RPMI8226 (cell line): Measurements from ENCODE around the gene MTCH1.

ENCODE experiments used
- DNase-seq: peaks from one replicate; pipeline ENCODE4 v3.0.0-alpha.2; 2015

MTCH1 gene

DNA sequence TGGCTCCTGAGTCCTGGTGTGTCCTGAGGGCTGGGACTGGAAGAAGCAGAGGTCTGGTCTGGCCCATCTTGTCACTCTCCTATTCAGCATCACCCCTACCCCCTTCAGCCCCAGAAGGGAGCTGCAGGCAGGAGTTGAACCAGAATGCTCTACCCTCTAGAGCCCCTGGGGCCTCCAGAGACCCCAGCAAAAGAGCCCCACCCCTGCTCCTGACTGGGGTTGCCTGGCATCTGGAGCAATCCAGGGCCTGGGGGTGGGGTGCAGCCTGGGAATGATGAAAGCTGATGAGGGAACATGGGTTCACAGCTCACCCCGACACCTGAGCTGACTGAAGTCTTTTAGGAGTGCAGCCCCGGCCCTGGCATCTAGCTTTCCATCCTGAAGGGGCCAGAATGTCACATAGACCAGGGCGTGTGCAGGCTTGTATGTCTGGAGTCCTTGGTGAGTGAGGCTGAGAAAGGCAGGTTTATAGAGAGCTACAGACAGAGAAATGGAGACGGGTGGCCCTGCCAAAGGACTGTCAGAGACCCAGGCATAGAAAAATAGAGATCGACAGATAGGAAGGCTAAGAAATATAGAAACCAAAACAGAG lies 31.7 kb upstream of the MTCH1 start:
- no peak for DNase-seq

DNA sequence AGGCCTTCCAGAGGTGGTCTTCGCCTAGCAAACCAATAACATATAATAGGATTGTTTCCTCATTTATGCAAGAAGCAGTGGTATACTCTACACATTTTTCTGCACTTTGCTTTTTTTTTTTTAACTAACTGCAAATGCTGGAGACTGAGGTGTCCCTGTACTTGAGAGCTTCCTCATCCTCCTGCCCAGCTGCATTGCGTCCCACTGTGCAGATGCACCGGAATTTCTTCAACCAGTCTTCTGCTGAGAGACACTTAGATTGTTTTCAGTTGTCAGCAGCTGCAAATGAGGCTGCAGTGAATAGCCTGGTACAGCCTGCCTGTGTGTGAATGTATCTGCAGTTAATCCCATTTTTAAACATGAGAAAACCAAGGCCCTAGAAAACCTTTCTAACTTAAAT lies 31.0 kb upstream of the MTCH1 start:
- DNase-seq, result no peak

DNA sequence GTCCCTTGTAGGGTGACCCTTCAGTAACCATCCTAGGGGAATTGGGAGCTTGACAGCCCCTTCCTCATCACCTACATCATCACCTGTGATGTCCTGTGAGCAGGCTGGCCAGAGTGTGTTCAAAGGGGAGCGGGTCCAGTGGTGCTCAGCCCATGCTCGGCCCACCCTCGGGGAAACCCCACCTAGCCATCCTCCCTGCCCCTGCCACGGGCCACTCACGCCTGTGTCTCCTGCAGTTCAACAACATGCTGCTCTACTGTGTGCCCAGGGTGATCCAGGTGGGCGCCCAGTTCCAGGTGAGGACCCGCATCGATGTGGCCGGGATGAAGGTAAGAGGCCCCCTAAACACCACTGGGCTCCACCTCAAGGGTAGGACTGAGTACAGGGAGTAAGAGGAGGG lies 29.5 kb upstream of the MTCH1 start:
- DNase-seq, result no peak

DNA sequence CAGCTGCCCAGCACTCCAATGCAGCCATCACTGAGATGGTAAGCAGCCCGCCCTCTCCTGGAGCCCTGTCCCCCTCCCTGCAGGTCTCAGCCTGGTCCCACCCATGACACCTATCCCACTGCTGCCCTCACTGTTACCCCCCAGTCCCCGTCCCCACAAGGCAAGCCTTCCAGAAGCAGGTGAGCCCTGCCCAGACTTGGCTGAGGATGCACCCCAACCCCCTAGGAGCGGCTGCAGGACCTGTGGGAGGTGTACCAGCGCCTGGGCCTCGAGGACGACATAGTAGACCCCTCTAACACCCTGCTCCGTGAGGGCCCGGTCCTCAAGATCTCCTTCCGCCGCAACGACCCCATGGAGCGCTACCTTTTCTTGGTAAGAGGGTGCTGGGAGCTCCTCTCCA lies 28.7 kb upstream of the MTCH1 start:
- DNase-seq, result no peak

DNA sequence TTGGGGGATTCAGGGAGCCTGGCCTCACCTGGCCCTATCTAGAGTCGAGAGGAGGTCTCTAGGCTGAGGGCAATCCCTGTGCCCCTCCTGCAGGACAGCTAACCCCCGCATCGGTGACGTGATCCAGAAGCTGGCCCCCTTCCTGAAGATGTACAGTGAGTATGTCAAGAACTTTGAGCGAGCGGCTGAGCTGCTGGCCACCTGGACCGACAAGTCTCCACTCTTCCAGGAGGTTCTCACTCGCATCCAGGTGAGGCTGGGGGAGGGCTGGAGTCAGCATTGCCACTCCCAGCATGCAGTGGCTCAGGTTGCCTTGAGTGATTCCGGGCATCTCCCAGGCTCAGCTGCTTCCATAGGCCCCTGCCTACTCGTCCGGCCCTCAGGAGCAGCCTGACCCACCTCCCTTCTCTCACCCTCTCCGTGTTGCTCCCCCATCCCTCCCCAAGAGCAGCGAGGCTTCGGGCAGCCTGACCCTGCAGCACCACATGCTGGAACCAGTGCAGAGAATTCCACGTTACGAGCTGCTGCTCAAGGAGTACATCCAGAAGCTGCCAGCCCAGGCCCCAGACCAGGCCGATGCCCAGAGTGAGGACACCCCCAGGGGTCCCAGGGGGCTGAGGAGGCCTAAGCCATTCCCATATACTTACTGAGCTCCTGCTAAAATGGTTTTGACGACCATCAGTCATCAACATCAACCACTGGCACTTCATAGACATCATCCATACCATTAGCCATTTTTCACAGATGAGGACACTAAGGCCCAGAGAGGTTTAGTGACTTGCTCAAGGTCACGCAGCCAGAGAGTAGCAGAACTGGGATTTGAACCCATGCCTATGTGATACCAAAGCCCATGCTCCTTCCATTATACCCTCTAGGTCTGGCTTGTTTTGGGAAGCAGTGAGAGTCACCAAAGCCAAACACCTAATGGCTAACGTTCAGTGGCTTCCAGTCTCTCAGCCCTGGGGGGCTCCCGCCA lies 27.8 kb upstream of the MTCH1 start:
- DNase-seq, result no peak

DNA sequence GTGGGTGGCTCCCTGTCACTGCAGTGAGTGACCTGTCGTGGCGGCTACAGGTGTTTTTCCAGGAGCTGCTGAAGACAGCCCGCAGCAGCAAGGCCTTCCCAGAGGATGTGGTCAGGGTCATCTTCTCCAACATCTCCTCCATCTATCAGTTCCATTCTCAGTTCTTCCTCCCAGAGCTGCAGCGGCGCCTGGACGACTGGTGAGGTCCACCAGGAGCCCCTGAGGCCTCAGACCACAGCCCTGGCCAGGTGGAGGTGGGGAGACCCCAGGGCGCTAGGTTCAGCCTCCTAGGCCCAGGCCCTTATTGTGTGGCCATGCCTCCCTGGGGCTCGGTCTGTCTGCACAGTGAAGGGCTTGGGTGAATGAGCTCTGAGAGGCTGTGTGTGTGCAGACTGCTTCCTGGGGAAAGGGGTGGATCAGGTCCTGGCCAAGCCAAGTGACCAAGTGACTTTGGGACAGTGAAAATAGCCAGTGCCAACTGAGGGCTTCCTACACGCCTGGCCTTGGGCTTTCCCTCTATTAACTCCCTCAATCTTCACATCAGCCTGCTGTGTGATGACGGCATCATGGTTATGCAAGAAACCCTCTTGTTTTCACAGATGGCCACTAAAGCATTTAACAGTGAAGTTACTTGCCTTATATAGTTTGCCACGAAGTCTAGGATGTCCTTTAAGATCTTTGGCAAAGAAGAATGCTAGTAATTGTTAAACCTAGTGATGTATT lies 25.8 kb upstream of the MTCH1 start:
- DNase-seq, result no peak

DNA sequence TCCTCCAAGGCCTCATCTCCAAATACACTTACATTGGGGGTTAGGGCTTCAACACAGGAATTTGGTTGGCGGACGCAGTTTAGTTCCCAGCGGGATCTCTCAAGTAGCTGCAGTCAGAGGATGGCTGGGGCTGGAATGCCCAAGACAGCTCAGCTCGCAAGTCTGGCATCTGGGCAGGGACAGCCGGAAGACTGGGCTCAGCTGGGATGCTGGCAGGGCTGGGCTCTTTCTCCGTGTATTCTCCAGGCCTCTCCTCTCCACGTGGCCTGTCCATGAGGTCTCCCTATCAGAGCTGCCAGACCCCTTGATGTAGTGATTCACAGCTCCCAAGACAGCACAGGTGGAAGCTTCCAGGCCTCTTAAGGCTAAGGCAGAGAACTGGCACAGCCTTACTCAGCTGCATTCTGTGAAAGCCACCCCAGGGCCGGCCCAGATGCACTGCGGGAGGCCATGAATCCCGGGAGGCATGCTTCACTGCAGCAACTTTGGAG lies 24.5 kb upstream of the MTCH1 start:
- no peak for DNase-seq

DNA sequence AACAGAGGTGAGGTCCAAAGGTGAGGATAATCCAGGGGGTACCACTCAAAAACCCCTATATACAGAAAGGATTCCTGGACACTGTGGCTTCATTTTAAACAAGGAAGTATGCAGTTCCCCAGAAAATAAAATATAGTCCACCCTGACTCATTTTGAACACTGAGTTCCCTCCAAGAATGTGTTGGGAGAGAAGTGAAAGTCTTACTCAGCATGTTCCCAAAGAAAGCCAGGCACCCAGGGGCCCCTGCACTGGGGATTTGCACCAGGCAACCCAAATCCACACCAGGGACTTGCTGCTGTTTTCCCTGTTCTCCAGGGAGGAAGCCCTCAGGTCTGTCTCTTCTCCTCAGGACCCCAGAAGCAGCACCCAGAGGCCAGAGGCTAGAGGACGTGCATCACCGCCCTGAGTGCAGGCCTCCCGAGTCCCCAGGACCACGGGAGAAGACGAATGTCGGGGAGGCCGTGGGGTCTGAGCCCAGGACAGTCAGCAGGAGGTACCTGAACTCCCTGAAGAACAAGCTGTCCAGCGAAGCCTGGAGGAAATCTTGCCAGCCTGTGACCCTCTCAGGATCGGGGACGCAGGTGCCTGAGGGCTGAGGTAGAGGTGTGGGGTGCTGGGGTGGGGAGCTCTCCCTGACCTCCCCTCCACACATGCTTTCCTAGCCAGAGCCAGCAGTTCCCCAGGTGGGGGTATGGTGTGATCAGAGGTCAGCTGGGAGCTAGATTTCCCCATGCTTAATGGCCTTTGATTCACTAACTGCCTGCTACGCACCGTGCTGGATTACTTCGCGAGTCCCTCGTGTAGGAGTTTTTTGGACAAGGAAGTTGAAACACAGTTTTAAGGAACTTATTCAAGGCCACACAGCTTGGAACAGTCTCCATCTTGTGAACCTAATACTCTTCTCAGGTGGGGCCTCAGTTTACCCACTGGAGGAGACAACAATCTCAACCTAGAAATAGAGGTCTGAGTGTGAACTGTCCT lies 22.8 kb upstream of the MTCH1 start:
- no peak for DNase-seq

DNA sequence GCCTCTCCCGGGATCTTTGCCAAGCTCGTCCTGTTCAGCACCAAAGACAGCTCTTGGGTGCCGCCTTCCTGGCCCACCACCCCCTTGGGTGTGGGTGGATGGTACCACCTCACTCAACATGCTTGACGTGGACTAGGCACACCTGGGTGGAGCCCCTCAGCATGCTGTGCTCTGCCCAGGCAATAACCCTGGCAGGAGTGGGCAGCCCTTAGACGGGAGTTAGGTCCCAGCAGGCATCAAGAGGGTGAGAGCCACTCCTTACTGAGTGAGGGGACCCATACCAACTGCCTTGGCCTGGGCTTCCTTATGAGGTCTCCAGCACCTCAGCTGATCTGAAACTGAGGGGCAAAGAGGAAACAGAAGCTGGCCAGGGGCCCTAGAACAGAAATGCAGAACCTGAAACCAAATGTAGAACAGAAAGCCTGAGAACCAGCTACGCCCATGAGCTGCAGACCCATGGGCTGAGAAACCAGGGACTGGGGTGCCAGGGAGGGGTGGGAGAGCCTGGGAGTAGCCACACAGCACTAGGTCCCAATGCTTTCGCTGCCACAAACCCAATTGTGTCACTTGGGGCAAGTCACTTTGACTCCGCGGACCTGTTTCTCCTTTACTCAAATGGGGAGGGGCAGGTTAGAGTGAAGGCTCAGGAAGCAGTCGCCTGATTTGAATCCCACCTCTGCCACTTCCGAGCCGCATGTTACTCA lies 21.5 kb upstream of the MTCH1 start:
- peak; percentile 51 for DNase-seq

DNA sequence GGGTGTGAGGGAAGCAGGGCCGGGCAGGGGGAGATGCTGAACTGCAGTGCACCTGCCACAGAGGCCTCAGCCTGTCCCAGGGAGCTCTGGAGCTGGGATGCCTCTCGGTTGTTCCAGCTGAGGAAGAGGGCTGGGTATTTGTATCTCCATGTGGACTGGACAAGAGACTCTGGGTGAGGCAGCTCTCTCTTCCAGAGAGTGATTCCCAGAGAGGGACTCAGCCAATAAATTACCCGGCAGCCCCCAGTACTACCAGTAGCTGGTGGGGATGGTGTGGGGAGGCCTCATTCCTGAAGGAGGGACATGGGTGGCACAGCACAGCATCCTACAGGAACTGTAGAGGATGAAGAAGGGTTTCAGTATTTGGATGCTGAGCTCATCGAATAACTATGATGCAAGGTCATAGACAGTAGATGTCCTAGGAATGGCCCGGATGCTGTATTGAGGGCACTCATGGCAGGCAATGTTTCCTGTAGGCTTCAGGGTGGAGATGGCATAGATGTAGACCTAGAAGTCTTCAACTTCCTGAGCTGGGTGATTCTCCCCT lies 20.9 kb upstream of the MTCH1 start:
- no peak for DNase-seq

DNA sequence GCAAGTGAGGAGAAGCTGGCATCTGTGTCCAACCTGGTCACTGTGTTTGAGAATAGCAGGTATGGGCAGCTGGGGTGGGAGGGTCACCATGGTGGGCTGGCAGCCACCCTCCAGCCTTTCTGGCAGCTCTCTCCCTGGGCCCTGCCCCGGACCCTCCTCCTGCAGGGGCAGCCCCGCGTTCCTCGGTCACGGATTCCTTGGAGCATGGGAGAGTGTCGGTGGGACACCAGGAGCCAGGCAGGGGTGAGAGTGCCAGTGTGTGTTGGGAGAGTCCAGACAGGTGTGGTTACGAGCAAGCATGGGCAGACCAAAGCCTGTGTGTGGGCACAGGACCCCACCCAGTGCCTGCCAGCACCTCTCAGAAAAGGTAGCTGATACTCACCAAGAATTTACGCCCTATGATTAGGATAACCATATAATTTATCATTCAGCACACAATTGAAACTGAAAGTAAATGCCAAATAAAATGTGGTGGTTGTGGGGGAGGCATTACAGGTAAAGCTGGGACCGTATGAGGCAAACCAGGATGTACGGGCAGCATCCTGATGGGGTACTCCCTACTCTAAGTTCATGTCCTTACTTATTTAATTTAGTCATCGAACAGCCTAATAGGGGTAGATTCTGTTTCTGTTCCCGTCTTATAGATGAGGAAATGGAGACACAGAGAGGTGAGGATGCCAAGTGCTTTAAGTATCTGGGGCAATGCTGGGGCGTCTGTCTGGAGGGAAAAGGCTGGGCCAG lies 20.0 kb upstream of the MTCH1 start:
- DNase-seq, result no peak

DNA sequence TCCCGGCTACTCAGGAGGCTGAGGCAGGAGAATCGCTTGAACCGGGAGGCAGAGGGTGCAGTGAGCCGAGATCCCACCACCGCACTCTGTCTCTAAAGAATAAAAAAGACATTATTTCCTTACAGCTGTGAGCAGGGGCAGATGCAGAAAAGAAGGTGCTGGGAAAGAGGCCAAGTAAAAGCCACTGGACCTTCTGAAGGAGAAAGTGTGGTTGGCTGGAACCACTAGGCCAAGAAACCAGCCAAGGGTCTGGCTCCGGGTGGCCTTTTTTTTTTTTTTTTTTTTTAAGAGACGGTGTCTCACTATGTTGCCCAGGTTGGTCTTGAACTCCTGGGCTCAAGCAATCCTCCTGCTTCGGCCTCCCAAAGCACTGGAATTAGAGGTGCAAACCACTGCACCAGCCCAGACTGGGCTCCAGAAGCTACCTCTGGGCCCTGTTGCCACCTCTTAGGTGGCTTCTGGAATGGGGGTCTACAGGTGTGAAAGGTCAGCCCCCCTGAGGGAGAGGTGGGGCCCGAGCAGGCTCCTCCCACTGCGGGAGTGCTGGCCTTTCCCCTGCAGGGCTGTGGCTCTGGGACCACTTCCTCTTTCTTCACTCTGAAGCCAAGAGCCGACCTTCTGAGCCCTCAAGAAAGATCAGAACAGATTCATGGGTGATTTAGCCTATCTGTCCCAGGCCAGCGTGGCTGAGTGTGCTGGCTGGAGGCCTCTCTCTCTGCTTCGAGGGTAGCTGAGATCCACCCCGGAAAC lies 19.2 kb upstream of the MTCH1 start, which contains the start of gene FGD2:
FGD2 (plus strand) TSS at position 595 of the 750 bp plus-strand sequence. CDS start 163 bp downstream, outside the sequence.
- peak; percentile 82 for DNase-seq

DNA sequence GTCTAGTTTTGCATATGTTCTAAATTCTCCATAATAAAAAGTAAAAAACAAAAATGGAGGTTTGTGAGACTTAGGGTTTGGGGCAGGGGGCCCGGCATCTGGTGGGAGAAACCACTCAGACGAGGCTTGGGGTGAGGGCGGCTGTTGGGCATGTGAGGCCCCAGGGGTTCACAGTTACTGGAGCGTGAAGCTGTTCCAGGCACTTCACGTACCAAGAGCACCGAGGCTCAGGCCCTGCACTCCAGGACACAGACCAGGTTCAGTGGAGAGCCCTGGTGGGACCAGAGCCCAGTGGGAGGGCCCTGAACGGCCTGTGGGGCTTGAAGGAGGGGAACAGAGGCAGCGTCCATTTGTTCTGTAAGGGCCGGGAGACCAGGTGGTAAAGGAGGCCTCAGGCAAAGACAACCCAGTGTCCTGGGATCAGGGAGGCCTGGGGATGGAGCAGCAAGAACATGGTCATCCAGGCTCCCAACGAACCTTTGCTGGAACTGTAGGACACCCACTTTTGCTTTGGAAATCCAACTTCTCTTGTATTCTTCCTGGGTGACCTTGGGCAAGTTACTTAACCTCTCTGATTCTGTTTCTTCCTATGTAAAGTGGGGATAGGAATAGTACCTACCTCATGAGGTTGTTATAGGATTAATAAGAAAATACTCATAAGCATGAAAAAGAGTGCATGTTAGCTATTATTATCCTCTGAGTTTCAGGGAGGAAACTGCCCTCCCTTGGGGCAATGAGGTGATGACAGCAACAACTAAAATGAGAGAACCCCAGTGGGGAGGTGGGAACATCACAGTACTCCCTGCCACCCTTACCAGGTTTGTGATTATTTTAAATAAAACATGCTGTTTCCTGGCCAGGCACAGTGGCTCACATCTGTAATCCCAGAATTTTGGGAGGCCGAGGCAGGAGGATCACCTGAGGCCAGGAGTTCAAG lies 18.3 kb upstream of the MTCH1 start:
- no peak for DNase-seq

DNA sequence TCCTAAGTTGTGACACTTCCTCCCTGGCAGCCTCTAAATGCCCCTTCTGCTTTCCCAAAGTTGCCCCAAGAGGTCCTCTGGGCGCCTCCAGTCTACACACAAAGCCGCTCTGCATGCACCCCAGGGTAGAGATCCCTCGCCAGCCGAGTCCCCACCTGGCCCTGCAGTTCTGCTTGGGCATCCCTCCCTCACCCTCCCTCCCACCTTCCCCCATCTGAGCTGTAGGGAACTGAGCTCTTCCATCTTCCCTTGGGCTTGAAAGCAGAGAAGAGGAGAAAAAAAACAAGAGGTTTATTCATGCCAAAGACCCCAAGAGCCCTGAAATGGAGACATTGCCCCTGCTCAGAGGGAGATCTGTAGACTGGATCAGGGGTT lies 13.7 kb upstream of the MTCH1 start:
- no peak for DNase-seq

DNA sequence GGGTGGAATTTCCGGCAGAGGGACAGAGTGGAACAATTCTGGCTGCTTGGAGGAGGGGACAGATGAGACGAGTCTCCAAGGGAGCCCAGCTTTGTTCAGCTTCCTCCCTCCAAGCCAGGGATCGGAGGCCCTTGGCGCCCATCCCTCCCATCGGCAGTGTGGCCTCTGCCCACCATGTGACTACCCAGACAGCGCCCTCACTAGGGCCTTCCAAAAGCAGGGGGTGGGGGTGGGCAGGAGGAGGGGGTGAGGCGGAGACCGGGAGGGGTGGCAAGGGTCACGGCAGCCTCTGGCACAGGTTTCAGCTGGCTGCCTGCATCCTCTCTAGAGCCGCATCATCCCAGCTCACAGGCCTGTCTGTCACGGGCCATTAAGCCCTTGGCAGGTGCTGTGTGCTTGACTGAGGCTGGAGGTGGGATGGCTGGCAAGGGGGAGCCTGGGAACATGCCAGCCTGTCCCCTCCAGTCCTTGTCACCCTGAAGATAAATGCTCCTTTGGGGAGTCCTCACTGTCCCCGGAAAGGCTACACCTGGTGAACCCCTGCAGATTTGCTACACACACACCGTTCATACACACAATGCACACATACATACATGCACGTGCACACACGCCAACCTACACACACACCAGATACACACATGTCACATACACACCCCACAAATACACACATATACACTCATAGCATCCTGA lies 13.2 kb upstream of the MTCH1 start:
- DNase-seq, result no peak

DNA sequence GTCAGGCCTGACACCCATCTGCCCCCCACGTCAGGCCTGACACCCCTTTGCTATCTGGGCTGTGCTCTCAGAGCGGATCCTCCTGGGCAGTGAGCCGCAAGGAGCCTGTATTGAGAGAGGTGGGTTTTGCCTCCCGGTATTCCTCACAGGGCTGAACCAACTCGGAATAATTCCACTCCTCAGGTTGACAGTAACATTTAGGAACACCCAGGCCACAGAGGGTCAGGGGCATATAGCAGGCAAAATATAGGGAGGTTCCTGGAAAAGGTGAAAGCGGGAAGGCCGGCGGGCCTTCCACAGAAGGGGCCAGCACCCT lies 12.7 kb upstream of the MTCH1 start:
- no peak for DNase-seq

DNA sequence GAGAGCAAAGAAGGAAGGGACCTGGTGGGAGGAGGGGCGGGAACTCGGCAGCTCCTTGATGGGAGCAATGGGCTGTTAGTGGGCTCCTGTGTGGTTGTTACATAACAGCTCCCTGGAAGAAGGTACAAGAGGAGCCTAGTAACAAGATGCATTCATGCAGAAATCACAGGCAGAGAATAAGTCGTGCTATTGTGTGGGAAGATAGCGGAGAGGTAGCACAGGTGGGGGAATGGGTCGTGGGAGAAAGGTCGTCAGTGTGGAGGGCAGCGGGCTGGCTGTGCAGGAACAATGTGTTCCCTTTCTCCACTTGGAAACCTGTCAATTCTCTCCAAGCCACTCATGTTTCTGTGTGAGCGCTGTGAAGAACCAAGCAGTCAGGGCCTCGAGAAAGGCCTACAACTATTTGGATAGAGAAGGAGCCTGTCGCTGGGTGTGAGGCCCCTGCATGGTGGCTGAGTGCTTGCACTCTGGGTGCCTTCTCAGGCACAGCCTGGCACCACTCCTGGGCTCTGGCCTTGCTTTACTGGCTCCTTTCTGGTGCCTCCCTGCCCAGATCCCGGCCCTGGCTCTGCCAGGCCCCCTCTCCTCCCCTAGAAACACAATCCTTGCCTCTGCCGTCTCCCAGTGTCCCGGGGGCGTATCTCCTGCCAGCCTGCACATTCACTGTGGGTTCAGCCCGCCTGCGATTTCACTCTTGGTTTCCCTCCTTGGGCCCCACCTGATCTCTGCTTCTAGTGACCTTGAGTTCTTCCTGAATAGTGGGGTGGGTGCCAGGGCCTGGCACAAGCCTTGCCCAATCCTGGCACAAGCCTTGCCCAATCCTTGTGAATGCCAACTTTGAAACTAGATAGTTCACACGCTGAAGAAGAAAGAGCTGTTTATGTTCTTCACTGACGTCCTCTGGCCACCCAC lies 12.1 kb upstream of the MTCH1 start:
- DNase-seq, result no peak
